ENCODE measurements around the gene CNOT6.

GRCh38 chr5:180580681-180581080, 86.5 kb downstream of the CNOT6 start:
- no peak for TF ChIP-seq CTCF (IDR thresholded peaks at IDR 0.05; ENCODE audit: low read length)
- no peak for TF ChIP-seq EZH2 (IDR thresholded peaks at IDR 0.05; ENCODE audit: borderline replicate concordance, low read length)

Data from OCI-LY1 (cell line).